GM18868 (cell line): ENCODE measurements around the gene BATF3.
"Not testable (repeated sequence)": the region's sequence is repeated elsewhere in the genome, so short reads cannot be mapped to it uniquely, and the experiment has no call there.

Experiments used
- ATAC-seq: cut with Tn5 transposase; IDR thresholded peaks from one replicate; pipeline ENCODE4 v1.9.1; 2021; ENCODE audit warnings: mild to moderate bottlenecking, moderate library complexity; ENCODE audit not compliant: unreplicated experiment

Gene BATF3

GRCh38 chr1:212699625-212700222 lies at the start of gene BATF3:
TSS of gene BATF3 (minus strand) at chr1:212699840. CDS start at chr1:212699762, 78 bp downstream.
- ATAC-seq, result peak; percentile 22

GRCh38 chr1:212746546-212746945 lies 46.9 kb upstream of the BATF3 start:
- ATAC-seq, result no peak

GRCh38 chr1:212745303-212745702 lies 45.7 kb upstream of the BATF3 start:
- no peak for ATAC-seq

GRCh38 chr1:212743901-212744475 lies 44.3 kb upstream of the BATF3 start:
- no peak for ATAC-seq

- no peak for ATAC-seq
Measured at GRCh38 chr1:212738330-212738729, 38.7 kb upstream of the BATF3 start.

GRCh38 chr1:212737559-212737958 lies 37.9 kb upstream of the BATF3 start:
- no peak for ATAC-seq

- ATAC-seq, result no peak
Measured at GRCh38 chr1:212733109-212733508, 33.5 kb upstream of the BATF3 start.

GRCh38 chr1:212731630-212732029 lies 32.0 kb upstream of the BATF3 start:
- ATAC-seq, result no peak

- no peak for ATAC-seq
Measured at GRCh38 chr1:212728606-212729005, 29.0 kb upstream of the BATF3 start.

- ATAC-seq, result no peak
Measured at GRCh38 chr1:212727386-212728181, 27.9 kb upstream of the BATF3 start.

GRCh38 chr1:212724679-212725078 lies 25.0 kb upstream of the BATF3 start:
- not testable (repeated sequence) for ATAC-seq

- no peak for ATAC-seq
Measured at GRCh38 chr1:212722270-212722957, 22.8 kb upstream of the BATF3 start.

- ATAC-seq, result peak; percentile 65
Measured at GRCh38 chr1:212721388-212722247, 22.0 kb upstream of the BATF3 start.

- ATAC-seq, result no peak
Measured at GRCh38 chr1:212719633-212720032, 20.0 kb upstream of the BATF3 start.

- no peak for ATAC-seq
Measured at GRCh38 chr1:212718499-212718898, 18.9 kb upstream of the BATF3 start.

- no peak for ATAC-seq
Measured at GRCh38 chr1:212716161-212716560, 16.5 kb upstream of the BATF3 start.

- ATAC-seq, result no peak
Measured at GRCh38 chr1:212713465-212714136, 14.0 kb upstream of the BATF3 start.

- peak; percentile 63 for ATAC-seq
Measured at GRCh38 chr1:212712451-212713303, 13.0 kb upstream of the BATF3 start.

GRCh38 chr1:212711974-212712373 lies 12.3 kb upstream of the BATF3 start:
- ATAC-seq, result not testable (repeated sequence)
